ENCODE results near the gene PLBD1.

DNA sequence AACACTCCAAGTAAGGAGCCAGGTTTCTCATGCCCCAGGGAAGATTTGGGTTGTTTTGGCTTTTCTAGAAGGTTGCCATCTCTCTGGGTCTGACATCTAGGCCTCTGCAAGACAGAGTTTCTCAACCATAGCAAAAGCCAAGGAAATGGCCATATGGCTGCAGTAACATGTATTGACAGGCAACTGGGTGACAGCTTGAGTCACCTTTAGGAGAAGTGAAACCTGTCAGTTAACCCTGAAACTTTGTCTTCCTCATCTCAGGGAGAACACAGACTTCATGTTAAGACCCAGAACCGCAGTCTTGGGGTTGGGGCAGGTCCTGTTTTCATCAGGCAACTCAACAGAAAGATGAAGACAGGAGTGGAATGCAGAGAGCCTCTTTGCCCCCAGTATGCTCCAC lies 46.0 kb upstream of the PLBD1 start:
- TF ChIP-seq, protein P1, sequence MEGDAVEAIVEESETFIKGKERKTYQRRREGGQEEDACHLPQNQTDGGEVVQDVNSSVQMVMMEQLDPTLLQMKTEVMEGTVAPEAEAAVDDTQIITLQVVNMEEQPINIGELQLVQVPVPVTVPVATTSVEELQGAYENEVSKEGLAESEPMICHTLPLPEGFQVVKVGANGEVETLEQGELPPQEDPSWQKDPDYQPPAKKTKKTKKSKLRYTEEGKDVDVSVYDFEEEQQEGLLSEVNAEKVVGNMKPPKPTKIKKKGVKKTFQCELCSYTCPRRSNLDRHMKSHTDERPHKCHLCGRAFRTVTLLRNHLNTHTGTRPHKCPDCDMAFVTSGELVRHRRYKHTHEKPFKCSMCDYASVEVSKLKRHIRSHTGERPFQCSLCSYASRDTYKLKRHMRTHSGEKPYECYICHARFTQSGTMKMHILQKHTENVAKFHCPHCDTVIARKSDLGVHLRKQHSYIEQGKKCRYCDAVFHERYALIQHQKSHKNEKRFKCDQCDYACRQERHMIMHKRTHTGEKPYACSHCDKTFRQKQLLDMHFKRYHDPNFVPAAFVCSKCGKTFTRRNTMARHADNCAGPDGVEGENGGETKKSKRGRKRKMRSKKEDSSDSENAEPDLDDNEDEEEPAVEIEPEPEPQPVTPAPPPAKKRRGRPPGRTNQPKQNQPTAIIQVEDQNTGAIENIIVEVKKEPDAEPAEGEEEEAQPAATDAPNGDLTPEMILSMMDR (optimal IDR thresholded peaks at IDR 0.05 in 1 of 3, IDR thresholded peaks at IDR 0.05 in 1 of 3, conservative IDR thresholded peaks at IDR 0.05 in 1 of 3; ENCODE audit: extremely low read depth in 1 of 3, insufficient read depth in 2 of 3, low read length in 3 of 3) = no peak
- no peak for TF ChIP-seq EZH2 (IDR thresholded peaks at IDR 0.05; ENCODE audit: low read length)

Measured in keratinocyte (primary cell).